Ascending aorta (tissue), 2 donors: ENCODE measurements around the gene PTK7. TPM values are rescaled to one million over a fixed set of nuclear protein-coding genes. Genes with fewer than 3 reads are reported as not detected.
A peak's percentile ranks its signal among the peaks of the same experiment; 100 is the strongest.

ENCODE experiments used
- DNase-seq, 2 donors: peaks; one replicate each; pipeline ENCODE4 v3.0.0-alpha.2; 2019; ENCODE audit warnings: low spot score in 2 of 2
- H3K27ac ChIP-seq, 2 donors: fragments of 200-600 bp; sonication (generic); one replicate each; pipeline ENCODE4 v1.5.1; 2016 to 2017; ENCODE audit warnings: mild to moderate bottlenecking in 1 of 2
- H3K27me3 ChIP-seq: fragments of 200-600 bp; sonication (generic); one replicate; pipeline ENCODE4 v1.5.1; 2017
- H3K36me3 ChIP-seq, 2 donors: fragments of 200-600 bp; sonication (generic); one replicate each; pipeline ENCODE4 v1.5.1; 2016
- H3K4me1 ChIP-seq, 2 donors: fragments of 200-600 bp; sonication (generic); one replicate each; pipeline ENCODE4 v1.5.1; 2016 to 2017; ENCODE audit warnings: mild to moderate bottlenecking in 1 of 2
- H3K4me3 ChIP-seq, 2 donors: fragments of 200-600 bp; sonication (generic); one replicate each; pipeline ENCODE4 v1.5.1; 2016 to 2017; ENCODE audit warnings: mild to moderate bottlenecking in 1 of 2
- H3K9me3 ChIP-seq, 2 donors: fragments of 200-600 bp; sonication (generic); one replicate each; pipeline ENCODE4 v1.5.1; 2016
- CTCF ChIP-seq, 3 experiments: fragments of 200-600 bp in 2 of 3; fragments of 450-650 bp in 1 of 3; sonication (generic) in 2 of 3; IDR thresholded peaks; one replicate each; pipeline ENCODE4 v1.5.1; 2016 to 2019; ENCODE audit warnings: antibody characterized with exemption in 3 of 3, mild to moderate bottlenecking in 1 of 3, moderate library complexity in 1 of 3
- intact Hi-C: fragments of 100-400 bp; cut with DNase I; formaldehyde crosslinking; loops from one replicate; pipeline ENCODE4 v1.15.1; 2023
- total RNA-seq: library from RNA; depleted of rRNA; stranded (reverse); fragments of >200 nt; gene quantifications from one replicate; pipeline ENCODE4 v1.1.0, GENCODE V29; 2016

The PTK7 gene
- total RNA-seq, 1 donor from 2014 or later = 34.9 TPM

GRCh38 chr6:43125119-43125518 lies 49.0 kb downstream of the PTK7 start:
- intact Hi-C loops = no loop called here
- no peak for DNase-seq
- no peak overlapping the region for H3K27ac ChIP-seq
- H3K9me3 ChIP-seq = no peaks in the 10 kb centered on the region
- no peak for TF ChIP-seq CTCF (IDR thresholded peaks at IDR 0.05)
- no peak overlapping the region for H3K4me3 ChIP-seq
- no peaks in the 10 kb centered on the region for H3K36me3 ChIP-seq
- H3K27me3 ChIP-seq = no peaks in the 10 kb centered on the region
- peaks cover 5 to 25% of the 10 kb centered on the region in 2 donors for H3K4me1 ChIP-seq

DNA sequence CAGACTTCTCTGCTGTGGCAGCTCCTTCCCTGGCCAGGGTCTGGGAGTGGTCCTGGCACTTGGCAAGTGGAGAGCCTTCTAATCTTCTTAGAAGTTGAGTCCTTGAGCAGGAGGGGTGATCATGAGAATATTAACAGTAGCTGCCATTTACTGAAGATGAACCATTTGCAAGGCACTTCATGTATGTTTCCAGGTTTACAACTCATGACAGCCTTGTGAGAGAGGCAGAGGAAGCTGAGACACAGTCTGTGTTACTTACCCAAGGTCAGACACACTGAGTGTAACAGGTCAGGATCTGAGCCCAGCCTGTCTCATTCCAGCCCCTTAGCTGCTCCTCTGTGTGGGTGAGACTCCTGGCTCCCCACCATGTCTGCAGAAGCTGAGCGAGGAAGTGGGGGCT lies 49.4 kb downstream of the PTK7 start:
- intact Hi-C loops = no loop called here
- H3K27me3 ChIP-seq = no peaks in the 10 kb centered on the region
- no peaks in the 10 kb centered on the region for H3K9me3 ChIP-seq
- peaks cover 5 to 25% of the 10 kb centered on the region in 2 donors for H3K4me1 ChIP-seq
- no peaks in the 10 kb centered on the region for H3K36me3 ChIP-seq
- H3K4me3 ChIP-seq = no peak overlapping the region
- TF ChIP-seq CTCF (IDR thresholded peaks at IDR 0.05) = no peak
- no peak for DNase-seq
- no peak overlapping the region for H3K27ac ChIP-seq

- Histone ChIP-seq H3K4me3 (no peak overlapping the region), H3K4me1 (peaks cover 3 to 17% of the 10 kb centered on the region in 2 donors), H3K27ac (no peak overlapping the region), H3K27me3 (no peaks in the 10 kb centered on the region), H3K9me3 (no peaks in the 10 kb centered on the region), H3K36me3 (no peaks in the 10 kb centered on the region)
- no peak for DNase-seq
- intact Hi-C loops = no loop called here
- TF ChIP-seq CTCF (IDR thresholded peaks at IDR 0.05) = no peak
These were observed 51.1 kb downstream of the PTK7 start for GRCh38 chr6:43127180-43127579.

GRCh38 chr6:43127877-43128276 lies 51.8 kb downstream of the PTK7 start:
- no peak for DNase-seq

DNA sequence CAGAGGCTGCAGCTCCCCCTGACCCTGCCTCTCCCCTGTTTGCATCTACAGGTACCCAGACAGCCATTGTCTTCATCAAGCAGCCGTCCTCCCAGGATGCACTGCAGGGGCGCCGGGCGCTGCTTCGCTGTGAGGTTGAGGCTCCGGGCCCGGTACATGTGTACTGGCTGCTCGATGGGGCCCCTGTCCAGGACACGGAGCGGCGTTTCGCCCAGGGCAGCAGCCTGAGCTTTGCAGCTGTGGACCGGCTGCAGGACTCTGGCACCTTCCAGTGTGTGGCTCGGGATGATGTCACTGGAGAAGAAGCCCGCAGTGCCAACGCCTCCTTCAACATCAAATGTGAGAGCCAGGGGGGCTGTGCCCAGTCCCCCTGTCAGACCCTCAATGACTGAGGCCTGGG lies 52.8 kb downstream of the PTK7 start:
- no peak for DNase-seq
- peak overlapping the region in 1 of 2 donors; percentile 24 for H3K4me3 ChIP-seq
- H3K4me1 ChIP-seq = peaks cover 3 to 11% of the 10 kb centered on the region in 2 donors
- no peaks in the 10 kb centered on the region for H3K27me3 ChIP-seq
- no peaks in the 10 kb centered on the region for H3K9me3 ChIP-seq
- no peak for TF ChIP-seq CTCF (IDR thresholded peaks at IDR 0.05)
- H3K27ac ChIP-seq = no peak overlapping the region
- no peaks in the 10 kb centered on the region for H3K36me3 ChIP-seq
- intact Hi-C loops = no loop called here

More at GRCh38 chr6:43127877-43128276, 51.8 kb downstream of the PTK7 start:
- no peak for TF ChIP-seq CTCF (IDR thresholded peaks at IDR 0.05)
- Histone ChIP-seq H3K27ac (no peak overlapping the region), H3K27me3 (no peaks in the 10 kb centered on the region), H3K4me1 (peaks cover 3 to 17% of the 10 kb centered on the region in 2 donors), H3K4me3 (no peak overlapping the region), H3K36me3 (no peaks in the 10 kb centered on the region), H3K9me3 (no peaks in the 10 kb centered on the region)
- intact Hi-C loops = no loop called here
